OCI-LY7 (cell line): ENCODE measurements around the gene PPP1R16B. TPM values are rescaled to one million over a fixed set of nuclear protein-coding genes. Genes with fewer than 3 reads are reported as not detected.

ENCODE experiments used
- BruUV-seq: library from RNA; stranded (reverse); fragments of 400-500 nt; replicated peaks from 2 replicates; lab custom pipeline; 2021; lab: Mats Ljungman, UMichigan
- CTCF ChIA-PET: fragments of 300-600 bp; sonication (Branson Sonifier 250); formaldehyde crosslinking; loops from one replicate; lab custom pipeline; 2022; ENCODE audit warnings: antibody characterized with exemption; ENCODE audit not compliant: unreplicated experiment; lab: Charles Lee
- POLR2A ChIA-PET: fragments of 300-600 bp; sonication (Branson Sonifier 250); formaldehyde crosslinking; loops from one replicate; lab custom pipeline; 2022; ENCODE audit warnings: antibody characterized with exemption; lab: Charles Lee
- DNase-seq: peaks from one replicate; pipeline ENCODE4 v3.0.0-alpha.2; 2015; ENCODE audit warnings: low spot score
- H2AFZ ChIP-seq: fragments of 200-600 bp; sonication (generic), shearing (Covaris generic); 2 replicates; pipeline ENCODE4 v1.6.1; 2014; ENCODE audit warnings: mild to moderate bottlenecking, antibody characterized with exemption, low read length, moderate library complexity
- H3K27ac ChIP-seq: fragments of 200-600 bp; sonication (generic); 2 replicates; pipeline ENCODE4 v1.5.1; 2014; ENCODE audit warnings: mixed run types, low read depth, mild to moderate bottlenecking, moderate library complexity, low read length, inconsistent platforms; ENCODE audit not compliant: poor library complexity, severe bottlenecking
- H3K36me3 ChIP-seq: fragments of 200-600 bp; sonication (generic); 2 replicates; pipeline ENCODE4 v1.6.1; 2014; ENCODE audit warnings: mild to moderate bottlenecking, antibody characterized with exemption, low read length, moderate library complexity, mixed read lengths; ENCODE audit not compliant: insufficient read depth
- H3K4me1 ChIP-seq: fragments of 200-600 bp; sonication (generic); 2 replicates; pipeline ENCODE4 v1.5.1; 2014; ENCODE audit warnings: mild to moderate bottlenecking, low read length; ENCODE audit not compliant: insufficient read depth, poor library complexity, severe bottlenecking
- H3K4me2 ChIP-seq: fragments of 200-600 bp; sonication (generic); 2 replicates; pipeline ENCODE4 v1.6.1; 2014; ENCODE audit warnings: mild to moderate bottlenecking, low read length
- H3K4me3 ChIP-seq: fragments of 200-600 bp; sonication (generic); 2 replicates; pipeline ENCODE4 v1.5.1; 2014; ENCODE audit warnings: mild to moderate bottlenecking, low read depth, low read length; ENCODE audit not compliant: poor library complexity, severe bottlenecking
- H3K79me2 ChIP-seq: fragments of 200-600 bp; sonication (generic); 2 replicates; pipeline ENCODE4 v1.6.1; 2016; ENCODE audit warnings: low read depth, mild to moderate bottlenecking, low read length, moderate library complexity, mixed read lengths; ENCODE audit not compliant: insufficient read depth
- H3K9me2 ChIP-seq: fragments of 200-600 bp; sonication (generic); 2 replicates; pipeline ENCODE4 v1.6.1; 2016; ENCODE audit warnings: mild to moderate bottlenecking, low read length, mixed read lengths; ENCODE audit not compliant: insufficient read depth
- H3K9me3 ChIP-seq: fragments of 200-600 bp; sonication (generic); 2 replicates; pipeline ENCODE4 v1.6.1; 2014; ENCODE audit warnings: mild to moderate bottlenecking, mixed run types, low read length, mixed read lengths
- H4K20me1 ChIP-seq: fragments of 200-600 bp; sonication (generic); 2 replicates; pipeline ENCODE4 v1.6.1; 2014; ENCODE audit warnings: mild to moderate bottlenecking, antibody characterized with exemption, low read length, moderate library complexity, mixed read lengths; ENCODE audit not compliant: insufficient read depth
- CTCF ChIP-seq: fragments of 200-600 bp; sonication (generic); conservative IDR thresholded peaks from 2 replicates; pipeline ENCODE4 v1.5.1; 2014; ENCODE audit warnings: mild to moderate bottlenecking, antibody characterized with exemption, low read length, moderate library complexity, mixed read lengths
- EZH2phosphoT487 ChIP-seq: fragments of 200-600 bp; sonication (generic); IDR thresholded peaks from 2 replicates; pipeline ENCODE4 v1.6.1; 2018; ENCODE audit warnings: low read depth, borderline replicate concordance, mild to moderate bottlenecking, mixed run types, antibody characterized with exemption, low read length, moderate library complexity, mixed read lengths
- intact Hi-C: fragments of 100-400 bp; cut with micrococcal nuclease; formaldehyde crosslinking; loops from one replicate; pipeline ENCODE4 v1.10.0; 2022; ENCODE audit not compliant: unreplicated experiment
- total RNA-seq, 2 experiments: library from RNA; depleted of rRNA in 1 of 2; stranded (reverse); fragments of >200 nt in 1 of 2; shearing (Covaris generic) in 1 of 2; gene quantifications; 2 replicates each; pipeline ENCODE4 v1.2.3, GENCODE V29; 2014 to 2022

Gene PPP1R16B
- total RNA-seq, 2 experiments from 2014 or later = 45.4 to 49.7 TPM

- no TSS peak for BruUV-seq
- no peak overlapping the region for H3K27ac ChIP-seq
- H3K9me3 ChIP-seq = no peaks in the 10 kb centered on the region
- peaks cover 47% of the 10 kb centered on the region for H3K36me3 ChIP-seq
- intact Hi-C loops = no loop called here
- no peaks in the 10 kb centered on the region for H3K9me2 ChIP-seq
- TF ChIP-seq EZH2phosphoT487 = no peak
- TF ChIP-seq CTCF = no peak
- no peak overlapping the region for H3K4me2 ChIP-seq
- ChIA-PET POLR2A (interaction anchor here (0.7 kb wide), 1 partner anchor 134 kb away, joined by 3 read pairs; no protein-coding TSS in a partner anchor), CTCF (no interaction called here)
- no peaks in the 10 kb centered on the region for H3K79me2 ChIP-seq
- H3K4me3 ChIP-seq = no peak overlapping the region
- H4K20me1 ChIP-seq = no peaks in the 10 kb centered on the region
- no peak for DNase-seq
- H3K4me1 ChIP-seq = peaks cover 25% of the 10 kb centered on the region
- H2AFZ ChIP-seq = no peak overlapping the region
These were observed 91.8 kb downstream of the PPP1R16B start for GRCh38 chr20:38897267-38897666.

- no peak overlapping the region for H3K27ac ChIP-seq
- CTCF ChIA-PET = no interaction called here
- H4K20me1 ChIP-seq = no peaks in the 10 kb centered on the region
- POLR2A ChIA-PET = interaction anchor here (0.6 kb wide), 1 partner anchor 49 kb away, joined by 4 read pairs; no protein-coding TSS in a partner anchor
- no TSS peak for BruUV-seq
- H3K4me1 ChIP-seq = no peaks in the 10 kb centered on the region
- H2AFZ ChIP-seq = no peak overlapping the region
- no peaks in the 10 kb centered on the region for H3K79me2 ChIP-seq
- H3K4me2 ChIP-seq = no peak overlapping the region
- no peak overlapping the region for H3K4me3 ChIP-seq
- H3K9me2 ChIP-seq = no peaks in the 10 kb centered on the region
- TF ChIP-seq CTCF (no peak), EZH2phosphoT487 (no peak)
- DNase-seq = no peak
- intact Hi-C loops = no loop called here
- peaks cover 9% of the 10 kb centered on the region; the same call in 1 of the 2 replicates for H3K9me3 ChIP-seq
- H3K36me3 ChIP-seq = peaks cover 77% of the 10 kb centered on the region
These were observed 95.1 kb downstream of the PPP1R16B start for GRCh38 chr20:38900606-38901005.

GRCh38 chr20:38902601-38903000, 97.1 kb downstream of the PPP1R16B start:
- ChIA-PET POLR2A (no interaction called here), CTCF (no interaction called here)
- no TSS peak for BruUV-seq
- no peaks in the 10 kb centered on the region for H4K20me1 ChIP-seq
- H3K9me3 ChIP-seq = peaks cover 9% of the 10 kb centered on the region; the same call in 1 of the 2 replicates
- TF ChIP-seq EZH2phosphoT487 (no peak), CTCF (no peak)
- H3K4me1 ChIP-seq = no peaks in the 10 kb centered on the region
- H3K4me2 ChIP-seq = no peak overlapping the region
- no peaks in the 10 kb centered on the region for H3K79me2 ChIP-seq
- no peak for DNase-seq
- H3K27ac ChIP-seq = no peak overlapping the region
- no peak overlapping the region for H2AFZ ChIP-seq
- no peaks in the 10 kb centered on the region for H3K9me2 ChIP-seq
- peaks cover 78% of the 10 kb centered on the region for H3K36me3 ChIP-seq
- H3K4me3 ChIP-seq = no peak overlapping the region
- intact Hi-C loops = no loop called here
